GM19438 (cell line): ENCODE measurements around the gene DNAH17.

ENCODE experiments used
- ATAC-seq: cut with Tn5 transposase; IDR thresholded peaks from one replicate; pipeline ENCODE4 v1.9.1; 2021; ENCODE audit warnings: low read depth; ENCODE audit not compliant: unreplicated experiment

DNAH17 gene

DNA sequence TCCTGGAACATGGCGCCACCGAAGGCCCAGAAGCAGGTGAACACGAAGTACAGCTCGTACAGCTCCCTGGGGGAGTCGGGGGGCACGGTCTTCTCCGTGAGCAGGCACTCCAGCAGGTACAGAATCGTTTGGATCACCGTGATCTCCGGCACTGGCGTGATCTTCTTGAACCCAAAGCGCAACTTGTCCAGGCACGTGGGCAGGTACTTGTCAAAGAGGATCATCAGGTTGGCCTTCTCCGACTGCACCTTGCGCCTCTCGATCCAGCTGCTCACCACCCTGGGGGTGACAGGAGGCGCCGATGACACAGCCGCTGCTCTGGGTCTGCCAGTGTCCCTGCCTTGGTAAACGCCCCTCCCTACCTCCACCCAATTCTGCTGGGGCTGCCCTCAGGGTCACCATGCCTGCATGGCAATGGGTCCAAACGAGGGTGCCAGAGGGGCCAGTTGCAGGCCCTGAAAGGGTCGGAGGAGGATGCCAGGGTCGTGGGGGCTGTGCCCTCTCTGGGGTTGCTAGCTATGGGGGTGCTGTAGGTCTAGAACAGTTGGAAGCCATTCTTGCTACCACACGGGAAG lies 90.9 kb downstream of the DNAH17 start:
- no peak for ATAC-seq

GRCh38 chr17:78485290-78486168 lies 91.7 kb downstream of the DNAH17 start:
- no peak for ATAC-seq

DNA sequence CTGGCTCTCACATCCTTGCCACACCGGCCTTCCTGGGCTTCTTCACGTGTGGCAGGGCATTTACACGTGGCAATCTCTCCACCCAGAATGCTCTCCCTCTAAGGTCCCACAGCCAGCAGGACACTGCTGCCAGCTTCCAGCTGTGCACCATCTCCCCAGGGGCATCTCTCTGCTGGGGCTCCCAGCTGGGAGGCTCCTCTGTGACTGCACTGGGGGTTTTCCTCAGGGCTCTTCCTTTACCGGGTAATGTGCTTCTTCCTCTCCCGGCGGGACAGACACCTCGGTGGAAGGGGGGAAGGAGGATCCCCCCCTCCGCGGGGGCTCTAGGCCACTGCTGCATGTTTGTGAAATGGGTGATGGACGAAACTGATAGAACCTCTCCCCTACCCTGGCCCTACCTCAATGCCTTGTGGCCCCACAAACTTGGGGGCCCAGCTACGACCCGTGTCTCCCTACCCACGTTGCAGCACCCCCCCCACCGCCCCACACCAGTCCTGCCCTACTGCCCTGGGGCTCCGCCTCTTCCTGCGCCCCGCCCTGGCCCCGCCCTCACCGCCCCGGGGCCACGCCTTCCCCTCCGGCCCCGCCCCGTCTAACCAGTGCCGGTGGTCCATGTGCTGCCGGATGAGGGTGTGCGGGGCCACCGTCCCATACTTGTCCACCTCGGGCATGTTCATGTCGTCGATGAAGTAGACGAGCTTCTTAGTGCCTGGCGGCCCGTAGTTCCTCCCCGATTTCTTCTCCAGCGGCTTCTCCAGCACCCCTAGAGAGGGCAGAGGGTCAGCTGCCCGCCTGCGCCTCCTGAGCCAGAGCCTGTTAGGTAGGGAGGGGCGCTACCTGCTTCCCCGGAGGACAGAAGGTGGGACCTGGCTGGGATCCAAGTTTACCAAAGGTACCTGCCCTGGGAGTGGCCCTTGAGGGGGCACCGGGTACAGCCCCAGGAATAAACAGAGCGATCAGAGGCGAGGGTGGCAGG lies 92.6 kb downstream of the DNAH17 start:
- peak; percentile 66 for ATAC-seq

GRCh38 chr17:78479369-78479768 lies 97.8 kb downstream of the DNAH17 start:
- ATAC-seq = no peak

- ATAC-seq = no peak
These were observed 98.4 kb downstream of the DNAH17 start for GRCh38 chr17:78478757-78479297.

DNA sequence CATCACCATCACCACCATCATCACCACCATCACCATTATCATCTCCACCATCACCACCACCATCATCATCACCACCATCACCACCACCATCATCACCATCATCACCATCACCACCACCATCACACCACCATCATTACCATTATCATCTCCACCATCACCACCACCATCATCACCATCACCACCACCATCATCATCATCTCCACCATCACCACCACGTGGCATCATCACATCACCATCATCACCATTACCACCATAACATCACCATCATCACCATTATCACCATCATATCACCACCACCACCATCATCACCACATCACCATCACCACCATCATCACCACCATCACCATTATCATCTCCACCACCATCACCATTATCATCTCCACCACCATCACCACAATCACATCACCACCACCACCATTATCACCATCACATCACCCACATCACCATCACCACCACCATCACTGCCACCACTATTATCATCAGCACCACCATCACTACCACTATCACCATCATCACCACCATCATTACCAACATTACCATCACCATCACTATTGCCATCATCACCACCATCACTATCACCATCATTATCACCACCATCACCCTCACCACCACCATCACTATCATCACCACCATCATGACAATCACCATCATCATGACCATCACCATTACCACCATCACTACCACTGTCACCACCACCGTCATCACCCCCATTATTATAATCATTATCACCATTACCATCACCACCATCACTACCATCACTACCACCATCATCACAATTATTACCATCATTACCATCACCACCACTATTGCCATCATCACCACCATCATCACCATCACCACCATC lies 99.1 kb downstream of the DNAH17 start:
- no peak for ATAC-seq

DNA sequence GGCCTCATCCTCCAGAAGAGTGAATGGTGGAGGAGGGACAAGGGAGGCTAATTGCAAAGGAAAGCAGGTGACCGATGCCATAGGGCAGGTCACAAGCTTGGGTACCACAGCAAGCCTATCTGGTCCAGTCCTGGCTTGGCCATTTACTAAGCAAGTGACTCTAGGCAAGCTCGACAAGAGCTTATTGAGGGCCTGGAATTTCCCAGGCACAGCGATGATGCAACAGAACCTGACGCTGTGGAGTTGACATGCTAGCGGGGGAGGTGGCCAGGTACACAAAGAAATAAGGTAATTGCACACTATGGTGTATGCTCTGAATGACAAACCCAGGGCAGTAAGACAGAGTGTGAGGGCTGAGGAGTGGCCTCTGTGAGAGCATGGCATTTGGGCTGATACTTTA lies 100.2 kb downstream of the DNAH17 start:
- ATAC-seq = no peak

- no peak for ATAC-seq
These were observed 101.0 kb downstream of the DNAH17 start for GRCh38 chr17:78476149-78476548.

DNA sequence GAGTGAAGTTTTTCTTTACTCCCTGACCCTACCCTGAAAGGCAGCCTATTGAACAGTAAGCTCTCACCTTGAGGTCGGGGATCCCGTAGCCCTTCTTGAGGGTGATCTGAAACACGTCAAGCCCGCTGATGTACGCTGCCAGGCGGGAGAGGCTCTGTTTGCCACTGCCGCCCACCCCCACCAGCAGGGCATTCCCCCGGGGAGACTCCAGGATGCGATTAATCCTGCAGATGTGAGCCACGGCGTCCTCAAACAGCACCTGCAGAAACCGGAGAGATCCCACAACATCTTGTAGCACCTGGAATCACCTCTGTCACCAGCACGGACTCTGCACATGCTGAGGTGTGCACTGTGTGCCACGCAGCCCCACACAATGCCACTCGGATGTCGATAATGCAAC lies 102.0 kb downstream of the DNAH17 start:
- ATAC-seq = no peak

DNA sequence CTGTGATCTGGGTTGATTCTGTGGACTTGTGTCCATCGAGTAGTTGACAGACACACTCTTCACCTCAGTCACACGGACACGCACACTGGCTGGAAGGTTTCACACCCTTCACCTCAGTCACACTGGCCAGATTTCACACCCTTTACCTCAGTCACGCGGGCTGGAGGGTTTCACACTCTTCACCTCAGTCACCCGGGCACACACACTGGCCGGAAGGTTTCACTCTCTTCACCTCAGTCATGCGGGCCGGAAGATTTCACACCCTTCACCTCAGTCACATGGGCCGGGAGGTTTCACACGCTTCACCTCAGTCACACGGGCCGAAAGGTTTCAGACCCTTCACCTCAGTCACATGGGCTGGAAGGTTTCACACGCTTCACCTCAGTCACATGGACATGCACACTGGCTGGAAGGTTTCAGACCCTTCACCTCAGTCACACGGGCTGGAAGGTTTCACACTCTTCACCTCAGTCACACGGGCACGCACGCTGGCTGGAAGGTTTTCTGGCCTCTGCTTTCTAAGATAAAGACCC lies 102.5 kb downstream of the DNAH17 start:
- no peak for ATAC-seq

DNA sequence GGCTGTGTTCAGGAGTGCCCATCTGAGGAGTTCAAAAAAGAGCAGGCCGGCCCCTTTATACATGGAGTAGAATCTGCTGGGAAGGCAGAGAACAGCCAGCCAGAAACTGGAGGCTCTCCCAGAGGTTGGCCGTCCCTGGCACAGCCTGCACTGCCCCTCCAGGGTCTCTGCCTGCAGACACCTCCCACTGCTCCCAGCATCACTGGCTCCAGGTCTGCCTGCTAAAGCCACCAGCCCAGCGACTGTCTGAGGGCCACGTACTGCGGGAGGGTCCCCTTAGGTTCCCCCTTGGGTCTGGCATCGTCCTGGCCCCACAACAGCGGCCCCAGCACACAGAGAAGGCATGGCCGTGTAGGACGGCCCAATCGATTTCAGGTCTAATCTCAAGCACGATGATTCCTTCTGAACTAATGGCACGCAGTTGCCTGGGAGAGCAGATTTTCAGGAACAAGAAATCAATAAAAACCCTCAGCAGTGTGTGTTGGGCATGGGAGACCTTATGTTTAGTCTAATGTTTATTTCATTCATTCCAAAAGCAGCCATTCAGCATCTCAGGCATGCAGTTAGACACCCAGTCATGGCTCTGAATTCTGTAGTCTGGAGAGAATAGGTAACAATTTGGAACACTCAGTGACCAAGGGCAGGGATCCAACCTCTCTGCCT lies 103.1 kb downstream of the DNAH17 start:
- ATAC-seq = no peak

- no peak for ATAC-seq
These were observed 104.9 kb downstream of the DNAH17 start for GRCh38 chr17:78472035-78472905.

- no peak for ATAC-seq
These were observed 105.6 kb downstream of the DNAH17 start for GRCh38 chr17:78471635-78472034.

DNA sequence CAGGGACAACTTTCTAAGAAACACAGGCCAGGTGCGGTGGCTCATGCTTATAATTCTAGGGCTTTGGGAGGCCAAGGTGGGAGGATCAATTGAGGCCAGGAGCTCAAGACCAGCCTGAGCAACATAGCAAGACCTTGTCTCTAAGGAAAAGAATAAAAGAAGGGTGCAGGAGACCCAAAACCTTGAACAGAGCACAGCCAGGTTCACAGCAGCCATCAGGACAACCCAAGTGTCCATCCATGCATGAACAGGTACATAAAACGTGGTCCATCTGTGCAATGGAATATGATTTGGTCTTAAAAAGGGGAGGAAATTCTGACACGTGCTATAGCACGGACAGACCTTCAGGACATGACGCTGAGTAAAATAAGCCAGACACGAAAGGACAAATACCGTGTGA lies 107.8 kb downstream of the DNAH17 start:
- no peak for ATAC-seq

- ATAC-seq = no peak
These were observed 108.8 kb downstream of the DNAH17 start for GRCh38 chr17:78468366-78468765.

DNA sequence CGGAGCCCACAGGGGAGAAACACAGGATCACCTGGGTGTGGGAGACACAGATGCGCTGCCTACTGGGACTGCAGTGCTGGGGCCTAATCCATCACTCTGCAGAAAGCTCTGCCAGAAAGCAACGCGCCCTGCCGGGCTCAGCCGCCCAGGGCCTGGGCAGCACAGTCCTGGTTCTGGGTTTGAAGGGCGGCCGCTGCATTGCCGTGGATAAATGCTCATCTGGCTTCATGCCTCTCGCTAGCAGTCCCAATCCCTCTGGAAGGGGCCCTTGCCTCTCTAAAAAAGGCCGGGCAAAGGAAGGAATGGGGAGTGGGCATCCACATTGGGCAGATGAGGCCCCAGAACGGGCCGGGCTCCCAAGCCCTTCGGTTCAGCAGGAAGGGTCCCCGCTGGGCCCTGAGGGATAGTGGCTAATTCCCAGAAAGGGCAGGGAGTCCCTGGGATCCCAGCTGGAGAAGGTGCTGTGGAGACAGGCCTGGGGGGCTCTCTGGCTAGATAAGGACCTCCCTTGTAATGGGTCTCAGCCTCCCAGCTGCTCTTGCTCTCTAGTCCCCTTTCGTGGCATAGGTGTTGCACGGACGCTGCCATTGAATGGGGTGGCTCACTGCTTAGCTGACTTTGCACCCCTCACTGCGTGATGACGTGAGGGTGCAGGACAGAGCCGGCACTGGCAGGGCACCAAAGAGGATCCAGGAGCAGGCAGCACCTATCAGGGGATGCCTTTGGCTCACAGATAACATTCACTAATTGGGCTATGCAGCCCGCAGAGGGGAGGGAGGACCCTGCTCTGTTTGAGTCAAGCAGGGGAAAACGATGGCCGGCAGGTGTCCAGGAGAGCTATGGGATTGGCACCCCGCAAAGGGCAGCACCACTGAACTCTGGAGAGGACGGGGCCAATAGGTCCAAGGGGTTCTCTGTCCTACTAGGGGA lies 110.1 kb downstream of the DNAH17 start:
- ATAC-seq = no peak
